ENCODE results near the gene TUBA3E. TPM values are rescaled to one million over a fixed set of nuclear protein-coding genes. Genes with fewer than 3 reads are reported as not detected.

Gene TUBA3E
- total and polyA plus RNA-seq, 2 of the 13 experiments (the other 11 are each of a cell fraction or from before 2014, with no cell fraction given), result not detected

DNA sequence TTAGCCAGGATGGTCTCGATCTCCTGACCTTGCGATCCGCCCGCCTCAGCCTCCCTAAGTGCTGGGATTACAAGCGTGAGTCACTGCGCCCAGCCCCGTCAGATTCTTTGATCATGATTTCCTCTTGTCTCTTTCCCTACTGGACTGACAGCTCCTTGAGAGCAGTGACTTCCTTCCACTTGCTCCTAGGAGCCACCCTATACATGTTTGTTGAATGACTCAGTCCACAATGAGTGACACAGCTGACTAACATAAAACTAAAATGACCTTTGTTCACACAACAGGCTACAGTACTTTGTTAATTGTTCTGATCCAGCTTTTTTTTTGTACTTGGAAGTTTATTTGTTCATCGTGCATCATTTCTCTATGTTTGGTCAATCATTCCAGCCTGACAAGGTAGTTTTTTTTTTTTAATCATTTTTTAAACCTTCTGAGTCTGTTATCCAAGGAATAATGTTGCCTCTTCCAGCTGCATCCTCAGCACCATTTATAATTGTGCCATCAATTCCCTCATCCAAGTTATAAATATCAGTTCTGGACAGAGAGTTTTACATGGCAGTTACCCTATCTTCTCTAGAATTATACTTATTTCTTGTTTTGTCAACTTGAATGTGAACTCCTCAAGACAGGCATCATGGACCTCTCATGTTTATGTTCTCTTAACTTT is 42.9 kb upstream of the TUBA3E start:
- no peaks in the 10 kb centered on the region for H3K9me3 ChIP-seq (ENCODE audit: low read length)
- ChIA-PET POLR2A (interaction anchor here (0.7 to 1.1 kb wide), 2 partner anchors 60 to 101 kb away, joined by 3 to 4 read pairs; partner anchors contain the start of genes IMP4 and SMPD4), CTCF (ENCODE audit: low intra/inter-chr PET ratio, low total read pairs) (no interaction called here)
- H3K27ac ChIP-seq (ENCODE audit: extremely low read length, insufficient read depth, low read length), result no peak overlapping the region
- no peaks in the 10 kb centered on the region for H3K36me3 ChIP-seq (replicated peaks in 1 of 2; ENCODE audit: control insufficient read depth in 1 of 2, insufficient read depth in 2 of 2, low read length in 2 of 2)
- H3K4me1 ChIP-seq (ENCODE audit: insufficient read depth, low read length), result peaks cover 8% of the 10 kb centered on the region; the same call in 1 of the 2 replicates
- 14% methylated on average over 8 of the region's 8 CpGs for WGBS (ENCODE audit: low lambda C conversion rate)
- no peaks in the 10 kb centered on the region for H3K79me2 ChIP-seq (ENCODE audit: insufficient read depth, low read length)
- H3K4me3 ChIP-seq (replicated peaks in 1 of 3; ENCODE audit: insufficient read depth in 1 of 3, low read depth in 2 of 3, low read length in 3 of 3), result no peak overlapping the region
- no peak overlapping the region for H3K9ac ChIP-seq (ENCODE audit: insufficient read depth, low read depth, low read length)
- H3K4me2 ChIP-seq (ENCODE audit: low read depth, low read length), result no peak overlapping the region
- H4K20me1 ChIP-seq (ENCODE audit: insufficient read depth, low read length), result no peaks in the 10 kb centered on the region
- no TSS peak for BruUV-seq (replicated peaks)
- ATAC-seq (peak; percentile 84), FAIRE-seq (no peak), DNase-seq (ENCODE audit: low spot score) (peak; percentile 76)
- H2AFZ ChIP-seq (ENCODE audit: low read length), result no peak overlapping the region
- intact Hi-C loops (cut with micrococcal nuclease; ENCODE audit: unreplicated experiment), result no loop called here
- H3K27me3 ChIP-seq (ENCODE audit: control insufficient read depth in 1 of 2, insufficient read depth in 2 of 2, low read length in 2 of 2), result peaks cover 0 to 8% of the 10 kb centered on the region in 2 experiments; a peak in 1 of 5 replicates
- in situ Hi-C loops (cut with HindIII; ENCODE audit: extremely low pct_ligation_motif_present, low pct_unique_long_range_greater_than_20kb), result no loop called here
- TF ChIP-seq ZNF607 (CRISPR knock-in tag; IDR thresholded peaks at IDR 0.05; ENCODE audit: borderline replicate concordance) (no peak), PPARG (CRISPR knock-in tag; conservative IDR thresholded peaks at IDR 0.05) (peak; percentile 49; the same call in 1 of the 2 replicates), FOXM1 (CRISPR knock-in tag; IDR thresholded peaks at IDR 0.05) (no peak), ZNF83 (CRISPR knock-in tag; IDR thresholded peaks at IDR 0.05; ENCODE audit: borderline replicate concordance) (no peak), ZNF652 (CRISPR knock-in tag; IDR thresholded peaks at IDR 0.05; ENCODE audit: borderline replicate concordance, low read depth) (no peak), NFYC (CRISPR knock-in tag; IDR thresholded peaks at IDR 0.05) (no peak), DMAP1 (CRISPR knock-in tag; IDR thresholded peaks at IDR 0.05) (no peak), MTA3 (CRISPR knock-in tag; IDR thresholded peaks at IDR 0.05) (no peak), ZBTB7A (CRISPR knock-in tag; IDR thresholded peaks at IDR 0.05) (no peak), FOSL2 (CRISPR knock-in tag; IDR thresholded peaks at IDR 0.05) (peak; percentile 92), ZNF451 (CRISPR knock-in tag; IDR thresholded peaks at IDR 0.05) (no peak), JUN (CRISPR knock-in tag; IDR thresholded peaks at IDR 0.05) (0 out of 2 replicates have a peak, but pooled peaks have one; percentile 30), SKI (IDR thresholded peaks at IDR 0.05; ENCODE audit: partially characterized antibody) (no peak), FOSL1 (CRISPR knock-in tag; IDR thresholded peaks at IDR 0.05; ENCODE audit: borderline replicate concordance) (peak; percentile 42; the same call in 1 of the 2 replicates), SOX5 (CRISPR knock-in tag; IDR thresholded peaks at IDR 0.05; ENCODE audit: borderline replicate concordance) (peak; percentile 68; the same call in 1 of the 2 replicates), CENPT (CRISPR knock-in tag; IDR thresholded peaks at IDR 0.05; ENCODE audit: low read depth) (no peak), ZNF768 (CRISPR knock-in tag; IDR thresholded peaks at IDR 0.05) (no peak)
- TF ChIP-seq, protein P1, sequence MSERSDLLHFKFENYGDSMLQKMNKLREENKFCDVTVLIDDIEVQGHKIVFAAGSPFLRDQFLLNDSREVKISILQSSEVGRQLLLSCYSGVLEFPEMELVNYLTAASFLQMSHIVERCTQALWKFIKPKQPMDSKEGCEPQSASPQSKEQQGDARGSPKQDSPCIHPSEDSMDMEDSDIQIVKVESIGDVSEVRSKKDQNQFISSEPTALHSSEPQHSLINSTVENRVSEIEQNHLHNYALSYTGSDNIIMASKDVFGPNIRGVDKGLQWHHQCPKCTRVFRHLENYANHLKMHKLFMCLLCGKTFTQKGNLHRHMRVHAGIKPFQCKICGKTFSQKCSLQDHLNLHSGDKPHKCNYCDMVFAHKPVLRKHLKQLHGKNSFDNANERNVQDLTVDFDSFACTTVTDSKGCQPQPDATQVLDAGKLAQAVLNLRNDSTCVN (CRISPR knock-in tag; IDR thresholded peaks at IDR 0.05; ENCODE audit: borderline replicate concordance), result no peak
- TF ChIP-seq, protein P2, sequence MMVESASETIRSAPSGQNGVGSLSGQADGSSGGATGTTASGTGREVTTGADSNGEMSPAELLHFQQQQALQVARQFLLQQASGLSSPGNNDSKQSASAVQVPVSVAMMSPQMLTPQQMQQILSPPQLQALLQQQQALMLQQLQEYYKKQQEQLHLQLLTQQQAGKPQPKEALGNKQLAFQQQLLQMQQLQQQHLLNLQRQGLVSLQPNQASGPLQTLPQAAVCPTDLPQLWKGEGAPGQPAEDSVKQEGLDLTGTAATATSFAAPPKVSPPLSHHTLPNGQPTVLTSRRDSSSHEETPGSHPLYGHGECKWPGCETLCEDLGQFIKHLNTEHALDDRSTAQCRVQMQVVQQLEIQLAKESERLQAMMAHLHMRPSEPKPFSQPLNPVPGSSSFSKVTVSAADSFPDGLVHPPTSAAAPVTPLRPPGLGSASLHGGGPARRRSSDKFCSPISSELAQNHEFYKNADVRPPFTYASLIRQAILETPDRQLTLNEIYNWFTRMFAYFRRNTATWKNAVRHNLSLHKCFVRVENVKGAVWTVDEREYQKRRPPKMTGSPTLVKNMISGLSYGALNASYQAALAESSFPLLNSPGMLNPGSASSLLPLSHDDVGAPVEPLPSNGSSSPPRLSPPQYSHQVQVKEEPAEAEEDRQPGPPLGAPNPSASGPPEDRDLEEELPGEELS (CRISPR knock-in tag; IDR thresholded peaks at IDR 0.05), result no peak
- TF ChIP-seq, protein P3, sequence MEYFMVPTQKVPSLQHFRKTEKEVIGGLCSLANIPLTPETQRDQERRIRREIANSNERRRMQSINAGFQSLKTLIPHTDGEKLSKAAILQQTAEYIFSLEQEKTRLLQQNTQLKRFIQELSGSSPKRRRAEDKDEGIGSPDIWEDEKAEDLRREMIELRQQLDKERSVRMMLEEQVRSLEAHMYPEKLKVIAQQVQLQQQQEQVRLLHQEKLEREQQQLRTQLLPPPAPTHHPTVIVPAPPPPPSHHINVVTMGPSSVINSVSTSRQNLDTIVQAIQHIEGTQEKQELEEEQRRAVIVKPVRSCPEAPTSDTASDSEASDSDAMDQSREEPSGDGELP (IDR thresholded peaks at IDR 0.05; ENCODE audit: borderline replicate concordance, low read depth), result peak; percentile 70; the same call in 1 of the 2 replicates

Data from HepG2 (cell line).